Measurements from ENCODE around the gene COL9A3.
A peak's percentile ranks its signal among the peaks of the same experiment; 100 is the strongest.

The COL9A3 gene

DNA sequence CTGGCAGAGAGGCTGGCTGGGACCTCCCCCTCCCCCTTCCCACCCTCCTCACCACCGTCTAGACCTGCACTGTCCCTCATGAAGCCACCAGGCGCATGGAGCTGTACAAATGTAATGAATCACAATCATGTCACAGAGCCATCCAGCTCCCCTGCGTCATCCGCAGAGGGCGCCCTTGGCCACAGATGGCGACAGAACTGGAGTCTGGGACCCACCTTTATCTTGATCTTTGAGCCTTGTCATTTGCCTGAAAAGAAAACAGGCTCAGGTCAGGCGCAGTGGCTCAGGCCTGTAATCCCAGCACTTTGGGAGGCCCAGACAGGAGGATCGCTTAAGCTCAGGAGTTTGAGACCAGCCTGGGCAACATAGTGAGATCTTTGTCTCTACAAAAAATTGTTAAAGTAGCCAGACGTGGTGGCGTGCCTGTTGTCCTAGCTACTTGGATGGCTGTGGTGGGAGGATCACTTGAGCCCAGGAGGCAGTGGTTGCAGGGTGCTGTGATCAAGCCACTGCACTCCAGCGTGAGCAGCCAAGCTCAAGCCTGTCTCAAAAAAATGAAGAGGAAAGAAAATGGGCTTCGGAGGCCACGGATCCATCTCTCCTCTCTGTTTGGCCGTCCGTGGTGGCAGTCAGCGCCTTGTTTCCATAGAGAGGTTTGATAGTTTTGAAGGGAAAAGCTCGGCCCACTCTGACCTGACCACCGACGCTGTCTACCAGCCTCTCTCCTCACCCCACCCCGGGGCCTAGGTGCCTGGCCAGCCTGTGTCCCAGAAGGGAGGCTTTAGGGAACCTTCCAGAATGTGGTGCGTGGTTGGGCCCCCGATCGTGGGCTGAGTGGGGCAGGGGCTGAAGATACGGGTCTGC is 6.2 kb downstream of the COL9A3 start:
- H3K36me3 ChIP-seq = no peaks in the 10 kb centered on the region
- H3K27me3 ChIP-seq (ENCODE audit: insufficient read depth, low read depth, severe bottlenecking) = no peaks in the 10 kb centered on the region
- H3K27ac ChIP-seq = peak overlapping the region; percentile 58
- no peak overlapping the region for H3K4me3 ChIP-seq (ENCODE audit: low read depth, low read length)
- TF ChIP-seq, protein P1, sequence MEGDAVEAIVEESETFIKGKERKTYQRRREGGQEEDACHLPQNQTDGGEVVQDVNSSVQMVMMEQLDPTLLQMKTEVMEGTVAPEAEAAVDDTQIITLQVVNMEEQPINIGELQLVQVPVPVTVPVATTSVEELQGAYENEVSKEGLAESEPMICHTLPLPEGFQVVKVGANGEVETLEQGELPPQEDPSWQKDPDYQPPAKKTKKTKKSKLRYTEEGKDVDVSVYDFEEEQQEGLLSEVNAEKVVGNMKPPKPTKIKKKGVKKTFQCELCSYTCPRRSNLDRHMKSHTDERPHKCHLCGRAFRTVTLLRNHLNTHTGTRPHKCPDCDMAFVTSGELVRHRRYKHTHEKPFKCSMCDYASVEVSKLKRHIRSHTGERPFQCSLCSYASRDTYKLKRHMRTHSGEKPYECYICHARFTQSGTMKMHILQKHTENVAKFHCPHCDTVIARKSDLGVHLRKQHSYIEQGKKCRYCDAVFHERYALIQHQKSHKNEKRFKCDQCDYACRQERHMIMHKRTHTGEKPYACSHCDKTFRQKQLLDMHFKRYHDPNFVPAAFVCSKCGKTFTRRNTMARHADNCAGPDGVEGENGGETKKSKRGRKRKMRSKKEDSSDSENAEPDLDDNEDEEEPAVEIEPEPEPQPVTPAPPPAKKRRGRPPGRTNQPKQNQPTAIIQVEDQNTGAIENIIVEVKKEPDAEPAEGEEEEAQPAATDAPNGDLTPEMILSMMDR (IDR thresholded peaks at IDR 0.05; ENCODE audit: low read depth, low read length) = peak; percentile 82
- DNase-seq = peak; percentile 92
- H3K9me3 ChIP-seq (ENCODE audit: severe bottlenecking) = no peaks in the 10 kb centered on the region

DNA sequence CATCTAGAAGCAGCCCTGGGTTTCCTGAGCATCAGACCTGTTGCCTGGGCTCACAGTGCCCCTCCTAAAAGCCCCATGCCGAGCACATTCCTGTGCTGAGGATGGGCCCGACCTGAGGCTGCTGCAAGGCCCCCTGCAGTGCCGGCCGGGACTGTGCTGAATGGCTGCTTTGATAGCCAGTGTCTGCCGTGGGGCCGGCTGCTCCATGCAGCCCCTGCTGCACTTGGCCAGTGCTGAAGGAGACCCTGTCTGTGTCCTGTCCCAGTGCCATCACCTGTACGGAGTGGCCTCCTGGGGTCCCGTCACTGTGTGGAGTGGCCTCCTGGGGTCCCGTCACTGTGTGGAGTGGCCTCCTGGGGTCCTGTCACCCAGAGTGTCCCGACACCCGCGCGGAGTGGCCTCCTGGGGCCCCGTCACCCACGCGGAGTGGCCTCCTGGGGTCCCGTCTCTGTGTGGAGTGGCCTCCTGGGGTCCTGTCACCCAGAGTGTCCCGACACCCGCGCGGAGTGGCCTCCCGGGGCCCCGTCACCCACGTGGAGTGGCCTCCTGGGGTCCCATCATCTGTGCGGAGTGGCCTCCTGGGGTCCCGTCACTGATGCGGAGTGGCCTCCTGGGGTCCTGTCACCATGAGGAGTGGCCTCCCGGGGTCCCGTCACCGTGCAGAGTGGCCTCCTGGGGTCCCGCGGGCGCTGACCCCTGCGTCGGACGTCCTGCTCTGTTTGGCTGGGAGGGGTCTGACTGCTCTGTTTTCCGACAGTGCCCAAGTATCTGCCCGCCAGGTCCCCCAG is 7.0 kb downstream of the COL9A3 start:
- no peak for DNase-seq
- no peak overlapping the region for H3K4me3 ChIP-seq (ENCODE audit: low read depth, low read length)
- H3K9me3 ChIP-seq (ENCODE audit: severe bottlenecking) = no peaks in the 10 kb centered on the region
- 0 out of 2 replicates have a peak overlapping the region, but pooled peaks have one; percentile 3 for H3K27ac ChIP-seq
- no peaks in the 10 kb centered on the region for H3K36me3 ChIP-seq
- no peaks in the 10 kb centered on the region for H3K27me3 ChIP-seq (ENCODE audit: insufficient read depth, low read depth, severe bottlenecking)
- TF ChIP-seq, protein P1 (IDR thresholded peaks at IDR 0.05; ENCODE audit: low read depth, low read length) = no peak

DNA sequence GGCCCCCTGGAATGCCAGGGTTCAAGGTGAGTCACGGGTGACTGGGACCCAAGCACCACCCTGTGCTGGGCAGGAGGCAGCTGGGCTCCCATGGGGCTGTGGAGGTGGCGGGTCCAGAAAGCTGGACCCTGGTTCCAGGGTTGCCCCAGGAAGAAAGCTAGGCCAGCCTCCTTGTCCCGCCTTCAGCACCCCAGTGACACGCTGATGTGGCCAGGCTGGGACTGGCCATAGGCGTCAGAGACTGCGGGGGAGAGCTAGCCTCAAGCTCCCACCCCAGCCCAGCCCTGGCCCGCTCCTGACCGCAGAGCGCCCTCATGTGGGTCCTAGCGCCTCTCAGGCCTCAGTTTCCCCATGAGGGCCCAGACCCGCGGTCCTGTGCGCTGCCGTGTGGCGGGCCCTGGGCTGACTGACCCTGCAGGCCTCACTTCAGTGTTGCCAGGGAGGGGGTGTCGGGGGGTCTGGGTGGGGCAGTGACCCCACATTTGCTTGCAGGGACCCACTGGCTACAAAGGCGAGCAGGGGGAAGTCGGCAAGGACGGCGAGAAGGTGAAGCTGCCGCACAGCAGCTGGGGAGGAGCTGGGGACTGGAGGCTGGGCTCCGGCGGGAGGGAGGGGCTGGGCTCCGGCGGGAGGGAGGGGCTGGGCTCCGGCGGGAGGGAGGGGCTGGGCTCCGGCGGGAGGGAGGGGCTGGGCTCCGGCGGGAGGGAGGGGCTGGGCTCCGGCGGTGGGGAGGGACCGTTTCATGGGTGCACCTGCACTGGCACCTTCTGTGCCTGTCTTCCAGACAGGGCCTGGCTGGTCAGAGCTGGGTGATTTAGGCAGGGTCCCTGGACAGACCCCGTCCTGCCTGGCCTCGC is 7.9 kb downstream of the COL9A3 start:
- H3K36me3 ChIP-seq = no peaks in the 10 kb centered on the region
- peak overlapping the region; percentile 67 for H3K27ac ChIP-seq
- no peaks in the 10 kb centered on the region for H3K9me3 ChIP-seq (ENCODE audit: severe bottlenecking)
- no peak overlapping the region for H3K4me3 ChIP-seq (ENCODE audit: low read depth, low read length)
- TF ChIP-seq, protein P1 (IDR thresholded peaks at IDR 0.05; ENCODE audit: low read depth, low read length) = no peak
- H3K27me3 ChIP-seq (ENCODE audit: insufficient read depth, low read depth, severe bottlenecking) = no peaks in the 10 kb centered on the region
- DNase-seq = peak; percentile 83

DNA sequence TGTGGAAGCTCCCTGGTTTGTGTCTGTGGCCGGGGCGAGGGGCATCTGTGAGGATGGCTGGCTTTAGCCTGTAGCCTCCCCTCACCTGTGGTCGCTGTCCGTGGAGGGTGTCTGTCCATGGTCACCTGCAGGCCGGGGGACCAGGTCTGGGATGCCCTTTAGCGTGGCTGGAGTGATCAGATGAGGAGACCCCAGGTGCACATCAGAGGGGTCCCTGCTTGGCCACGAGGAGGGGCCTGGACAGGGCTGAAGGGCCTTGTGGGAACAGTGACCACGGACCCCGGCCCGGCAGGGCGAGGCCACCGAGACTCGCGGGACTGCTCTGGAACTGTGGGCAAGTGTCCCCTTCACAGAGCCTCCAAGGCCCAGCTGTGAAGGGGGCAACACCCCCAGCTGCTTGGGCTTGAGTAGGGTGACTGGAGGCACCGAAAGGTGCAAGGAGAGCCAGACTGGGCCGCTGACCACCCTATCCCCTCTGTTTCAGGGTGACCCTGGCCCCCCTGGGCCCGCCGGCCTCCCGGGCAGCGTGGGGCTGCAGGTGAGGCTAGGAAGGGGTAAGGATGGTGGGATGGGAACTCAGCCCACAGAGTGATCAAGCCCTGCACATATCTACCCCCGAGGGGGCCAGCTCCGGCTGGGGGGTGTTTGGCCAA is 8.6 kb downstream of the COL9A3 start:
- Histone ChIP-seq H3K27me3 (ENCODE audit: insufficient read depth, low read depth, severe bottlenecking) (no peaks in the 10 kb centered on the region), H3K36me3 (no peaks in the 10 kb centered on the region), H3K9me3 (ENCODE audit: severe bottlenecking) (no peaks in the 10 kb centered on the region), H3K4me3 (ENCODE audit: low read depth, low read length) (no peak overlapping the region), H3K27ac (peak overlapping the region; percentile 36; the same call in 1 of the 2 replicates)
- TF ChIP-seq, protein P1 (IDR thresholded peaks at IDR 0.05; ENCODE audit: low read depth, low read length) = no peak
- no peak for DNase-seq

DNA sequence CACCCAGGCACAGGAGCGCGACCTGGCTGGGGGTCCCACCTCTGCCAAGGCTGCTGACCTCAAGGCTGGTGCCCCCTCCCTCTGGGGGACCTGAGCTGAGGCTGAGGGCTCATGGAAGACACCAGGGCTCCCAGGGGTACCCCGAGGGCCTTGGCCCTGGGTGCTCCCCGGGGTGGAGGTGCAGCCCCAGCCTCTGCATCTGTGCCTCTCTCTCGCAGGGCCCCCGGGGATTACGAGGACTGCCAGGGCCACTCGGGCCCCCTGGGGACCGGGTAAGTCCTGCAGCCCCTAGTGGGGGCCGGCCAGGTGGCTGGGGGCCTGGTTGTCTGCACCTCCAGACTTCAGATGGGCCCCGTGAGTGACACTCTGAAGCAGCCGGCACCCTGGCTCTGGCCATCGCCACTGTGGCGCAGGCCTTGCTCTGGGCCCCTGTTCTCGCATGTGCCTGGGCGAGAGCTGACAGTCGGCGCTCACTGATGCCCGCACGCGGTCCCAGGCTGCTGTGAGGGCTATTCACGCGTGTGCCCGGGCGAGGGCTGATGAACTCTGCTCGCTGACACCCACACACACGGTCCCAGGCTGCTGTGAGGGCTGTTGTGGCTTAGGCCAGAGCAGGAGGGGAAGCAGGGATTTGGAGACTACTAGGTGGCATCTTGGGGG is 9.3 kb downstream of the COL9A3 start:
- Histone ChIP-seq H3K27ac (peak overlapping the region; percentile 42), H3K4me3 (ENCODE audit: low read depth, low read length) (no peak overlapping the region), H3K27me3 (ENCODE audit: insufficient read depth, low read depth, severe bottlenecking) (no peaks in the 10 kb centered on the region), H3K36me3 (no peaks in the 10 kb centered on the region), H3K9me3 (ENCODE audit: severe bottlenecking) (no peaks in the 10 kb centered on the region)
- TF ChIP-seq, protein P1 (IDR thresholded peaks at IDR 0.05; ENCODE audit: low read depth, low read length) = no peak
- no peak for DNase-seq
